ENCODE results near the gene HLA-DOA.

Gene HLA-DOA

GRCh38 chr6:33017018-33017417 is 7.6 kb upstream of the HLA-DOA start:
- DNase-seq (ENCODE audit: low spot score) = no peak

GRCh38 chr6:33015798-33016197 is 6.4 kb upstream of the HLA-DOA start:
- DNase-seq (ENCODE audit: low spot score) = no peak

- peak; percentile 78 for DNase-seq (ENCODE audit: low spot score)
Measured at GRCh38 chr6:33014841-33015634, 5.6 kb upstream of the HLA-DOA start.

- no peak for DNase-seq (ENCODE audit: low spot score)
Measured at GRCh38 chr6:33013608-33014007, 4.2 kb upstream of the HLA-DOA start.

- no peak for DNase-seq (ENCODE audit: low spot score)
Measured at GRCh38 chr6:33010356-33010755, 965 bp upstream of the HLA-DOA start.

- no peak for DNase-seq (ENCODE audit: low spot score)
Measured at GRCh38 chr6:33007831-33008400, 1.5 kb downstream of the HLA-DOA start.

- no peak for DNase-seq (ENCODE audit: low spot score)
Measured at GRCh38 chr6:33004940-33005339, 4.5 kb downstream of the HLA-DOA start.

GRCh38 chr6:33001685-33002084 is 7.7 kb downstream of the HLA-DOA start:
- DNase-seq (ENCODE audit: low spot score) = no peak

GRCh38 chr6:33000055-33000454 is 9.3 kb downstream of the HLA-DOA start:
- DNase-seq (ENCODE audit: low spot score) = no peak

GRCh38 chr6:32995448-32995847 is 13.9 kb downstream of the HLA-DOA start:
- DNase-seq (ENCODE audit: low spot score) = no peak

GRCh38 chr6:32993363-32993973 is 15.9 kb downstream of the HLA-DOA start:
- DNase-seq (ENCODE audit: low spot score) = no peak

GRCh38 chr6:32991972-32992371 is 17.4 kb downstream of the HLA-DOA start:
- no peak for DNase-seq (ENCODE audit: low spot score)

- no peak for DNase-seq (ENCODE audit: low spot score)
Measured at GRCh38 chr6:32989368-32989767, 20.0 kb downstream of the HLA-DOA start.

GRCh38 chr6:32984622-32985389 is 24.6 kb downstream of the HLA-DOA start:
- DNase-seq (ENCODE audit: low spot score) = peak; percentile 73

- DNase-seq (ENCODE audit: low spot score) = no peak
Measured at GRCh38 chr6:32983964-32984621, 25.3 kb downstream of the HLA-DOA start.

- no peak for DNase-seq (ENCODE audit: low spot score)
Measured at GRCh38 chr6:32983493-32983848, 25.9 kb downstream of the HLA-DOA start.

- DNase-seq (ENCODE audit: low spot score) = no peak
Measured at GRCh38 chr6:32982702-32983492, 26.5 kb downstream of the HLA-DOA start.

GRCh38 chr6:32982084-32982701 is 27.2 kb downstream of the HLA-DOA start:
- no peak for DNase-seq (ENCODE audit: low spot score)

GRCh38 chr6:32980488-32981038 is 28.8 kb downstream of the HLA-DOA start:
- DNase-seq (ENCODE audit: low spot score) = no peak

- no peak for DNase-seq (ENCODE audit: low spot score)
Measured at GRCh38 chr6:32979720-32980487, 29.5 kb downstream of the HLA-DOA start.

Measured in AG08395 (cell line).